SK-N-SH (cell line): ENCODE data around the gene PGRMC2.

Experiments used
- CTCF ChIP-seq: fragments of 200-600 bp; sonication (generic); IDR thresholded peaks from 2 replicates; pipeline ENCODE4 v1.6.1; 2017; ENCODE audit warnings: antibody characterized with exemption, mild to moderate bottlenecking, moderate library complexity
- REST ChIP-seq: IDR thresholded peaks from 2 replicates; pipeline ENCODE4 v1.6.1; 2012; ENCODE audit warnings: mild to moderate bottlenecking, low read depth, low read length, moderate library complexity

GRCh38 chr4:128292349-128292748, 4.7 kb upstream of the PGRMC2 start:
- TF ChIP-seq CTCF (no peak), REST (no peak)
